Measurements from ENCODE around the gene PMPCA. TPM values are rescaled to one million over a fixed set of nuclear protein-coding genes. Genes with fewer than 3 reads are reported as not detected.

Gene PMPCA
- total RNA-seq, 1 donor from 2014 or later, result 86.6 TPM

- Mint-ChIP-seq H3K27ac (ENCODE audit: unreplicated experiment) (peak overlapping the region; percentile 93), H3K4me1 (peaks cover 5% of the 10 kb centered on the region), H3K36me3 (ENCODE audit: low read depth) (no peaks in the 10 kb centered on the region), H3K9me3 (no peaks in the 10 kb centered on the region), H3K4me3 (peak overlapping the region; percentile 38), H3K27me3 (ENCODE audit: low read depth) (peaks cover 5% of the 10 kb centered on the region)
- no peak for TF ChIP-seq CTCF (conservative IDR thresholded peaks at IDR 0.05)
- no peak for DNase-seq (ENCODE audit: low read depth, low spot score)
Observed at GRCh38 chr9:136367296-136368145, 42.9 kb upstream of the PMPCA start.

GRCh38 chr9:136368190-136368589 is 42.3 kb upstream of the PMPCA start:
- no peaks in the 10 kb centered on the region for H3K27me3 Mint-ChIP-seq (ENCODE audit: low read depth)
- no peaks in the 10 kb centered on the region for H3K9me3 Mint-ChIP-seq
- TF ChIP-seq CTCF (conservative IDR thresholded peaks at IDR 0.05), result no peak
- no peak for DNase-seq (ENCODE audit: low read depth, low spot score)
- H3K36me3 Mint-ChIP-seq (ENCODE audit: low read depth), result no peaks in the 10 kb centered on the region
- peak overlapping the region; percentile 38 for H3K4me3 Mint-ChIP-seq
- peak overlapping the region; percentile 93 for H3K27ac Mint-ChIP-seq (ENCODE audit: unreplicated experiment)
- peaks cover 7% of the 10 kb centered on the region for H3K4me1 Mint-ChIP-seq

- no peak overlapping the region for H3K4me3 Mint-ChIP-seq
- TF ChIP-seq CTCF (conservative IDR thresholded peaks at IDR 0.05), result no peak
- no peaks in the 10 kb centered on the region for H3K36me3 Mint-ChIP-seq (ENCODE audit: low read depth)
- DNase-seq (ENCODE audit: low read depth, low spot score), result no peak
- no peak overlapping the region for H3K27ac Mint-ChIP-seq (ENCODE audit: unreplicated experiment)
- H3K4me1 Mint-ChIP-seq, result peaks cover 10% of the 10 kb centered on the region
- H3K27me3 Mint-ChIP-seq (ENCODE audit: low read depth), result no peaks in the 10 kb centered on the region
- H3K9me3 Mint-ChIP-seq, result no peaks in the 10 kb centered on the region
Observed at GRCh38 chr9:136370037-136370436, 40.4 kb upstream of the PMPCA start.

- H3K27ac Mint-ChIP-seq (ENCODE audit: unreplicated experiment), result no peak overlapping the region
- H3K36me3 Mint-ChIP-seq (ENCODE audit: low read depth), result no peaks in the 10 kb centered on the region
- no peak for DNase-seq (ENCODE audit: low read depth, low spot score)
Observed at GRCh38 chr9:136370687-136371532, 39.5 kb upstream of the PMPCA start.

GRCh38 chr9:136371533-136371880 is 39.0 kb upstream of the PMPCA start:
- Mint-ChIP-seq H3K4me1 (peaks cover 10% of the 10 kb centered on the region), H3K9me3 (no peaks in the 10 kb centered on the region), H3K27ac (ENCODE audit: unreplicated experiment) (no peak overlapping the region), H3K4me3 (no peak overlapping the region), H3K27me3 (ENCODE audit: low read depth) (no peaks in the 10 kb centered on the region), H3K36me3 (ENCODE audit: low read depth) (no peaks in the 10 kb centered on the region)
- no peak for DNase-seq (ENCODE audit: low read depth, low spot score)
- TF ChIP-seq CTCF (conservative IDR thresholded peaks at IDR 0.05), result no peak

More at GRCh38 chr9:136370687-136371532, 39.5 kb upstream of the PMPCA start:
- Mint-ChIP-seq H3K27me3 (ENCODE audit: low read depth) (no peaks in the 10 kb centered on the region), H3K4me1 (peaks cover 10% of the 10 kb centered on the region), H3K4me3 (no peak overlapping the region), H3K9me3 (no peaks in the 10 kb centered on the region)
- TF ChIP-seq CTCF (conservative IDR thresholded peaks at IDR 0.05), result no peak

All from neural crest cell (in vitro differentiated cells).